ENCODE data around the gene TRPC6.

GRCh38 chr11:101563166-101563565 lies 20.6 kb downstream of the TRPC6 start:
- TF ChIP-seq EZH2phosphoT487 (IDR thresholded peaks at IDR 0.05; ENCODE audit: low read depth, severe bottlenecking, unreplicated experiment): no peak
- TF ChIP-seq EZH2 (IDR thresholded peaks at IDR 0.05; ENCODE audit: borderline replicate concordance): no peak

Data from hepatocyte (in vitro differentiated cells).